AML-193 (cell line): Measurements from ENCODE around the gene PARP3.

Source experiments
- DNase-seq, 2 experiments: peaks; one replicate each; lab custom pipeline; 2025; lab: John Stamatoyannopoulos, UW

Gene PARP3

GRCh38 chr3:51966922-51967383 lies 24.8 kb downstream of the PARP3 start:
- no peak for DNase-seq

DNA sequence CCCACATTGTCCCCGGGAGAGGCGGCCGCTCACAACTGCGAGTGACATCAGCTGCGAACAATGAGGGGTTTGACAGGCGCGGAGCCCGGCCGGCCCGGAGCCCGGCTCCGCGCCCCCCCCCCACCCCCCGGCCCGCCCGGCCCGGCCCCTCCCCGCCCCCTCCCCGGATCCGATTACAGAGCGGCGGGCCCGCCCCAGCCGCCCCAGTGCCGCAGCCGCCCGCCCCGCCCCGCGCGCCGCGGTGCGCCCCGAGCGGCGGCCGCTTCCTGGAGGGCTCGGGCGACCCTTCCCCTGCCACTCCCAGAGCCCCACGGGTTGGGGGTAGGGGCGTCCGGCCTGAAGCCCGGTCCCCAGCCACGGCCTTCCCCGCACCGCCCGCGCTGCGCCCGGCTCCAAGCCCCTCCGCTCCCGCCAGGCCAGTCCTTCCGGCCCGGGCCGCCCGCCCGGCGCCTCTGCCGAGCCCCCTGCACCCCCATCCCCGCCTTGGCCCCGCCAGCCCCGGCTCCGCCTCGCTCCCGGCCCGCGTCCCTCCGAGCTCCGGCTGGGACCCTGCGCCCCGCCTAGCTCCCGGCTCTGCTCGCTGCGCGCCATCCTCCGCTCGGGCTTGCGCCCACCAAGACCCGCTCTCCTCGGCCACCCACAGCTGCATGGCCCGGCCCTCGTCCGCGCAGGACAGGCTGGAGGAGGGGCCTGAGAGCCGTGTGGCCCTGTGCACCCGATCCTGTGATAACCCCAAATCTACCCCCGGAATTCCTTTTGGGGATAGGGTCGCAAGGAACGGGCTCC lies 25.4 kb downstream of the PARP3 start, which contains the start of gene PCBP4:
Gene PCBP4, minus strand, starts transcription at position 71 of the 786 bp plus-strand sequence. CDS start 6,214 bp downstream, outside the sequence.
- DNase-seq, result no peak

GRCh38 chr3:51968170-51968775 lies 26.1 kb downstream of the PARP3 start:
- no peak for DNase-seq

- no peak for DNase-seq
Measured at GRCh38 chr3:51968883-51969678, 26.9 kb downstream of the PARP3 start.

GRCh38 chr3:51969841-51970240 lies 27.7 kb downstream of the PARP3 start:
- no peak for DNase-seq

GRCh38 chr3:51970606-51971300 lies 28.6 kb downstream of the PARP3 start:
- no peak for DNase-seq

DNA sequence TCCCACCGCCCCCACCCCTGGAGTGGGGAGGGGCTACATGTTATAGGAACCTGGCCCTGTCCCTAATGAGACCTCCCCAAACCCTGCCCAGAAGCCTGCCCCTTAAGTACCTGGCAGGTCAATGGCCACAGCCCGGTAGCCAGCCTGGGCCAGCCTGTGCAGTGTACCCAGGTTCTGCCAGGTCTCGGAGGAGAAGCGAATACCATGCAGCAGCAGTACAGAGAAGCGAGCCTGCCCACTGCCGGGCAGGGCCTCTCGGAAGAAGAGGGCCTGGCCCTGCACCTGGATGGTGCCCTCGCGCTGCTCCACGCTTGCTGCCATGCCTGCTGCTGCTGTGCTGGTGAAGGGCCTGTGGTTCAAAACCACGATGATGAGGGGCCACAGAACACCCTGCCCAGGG lies 29.2 kb downstream of the PARP3 start:
- no peak for DNase-seq

DNA sequence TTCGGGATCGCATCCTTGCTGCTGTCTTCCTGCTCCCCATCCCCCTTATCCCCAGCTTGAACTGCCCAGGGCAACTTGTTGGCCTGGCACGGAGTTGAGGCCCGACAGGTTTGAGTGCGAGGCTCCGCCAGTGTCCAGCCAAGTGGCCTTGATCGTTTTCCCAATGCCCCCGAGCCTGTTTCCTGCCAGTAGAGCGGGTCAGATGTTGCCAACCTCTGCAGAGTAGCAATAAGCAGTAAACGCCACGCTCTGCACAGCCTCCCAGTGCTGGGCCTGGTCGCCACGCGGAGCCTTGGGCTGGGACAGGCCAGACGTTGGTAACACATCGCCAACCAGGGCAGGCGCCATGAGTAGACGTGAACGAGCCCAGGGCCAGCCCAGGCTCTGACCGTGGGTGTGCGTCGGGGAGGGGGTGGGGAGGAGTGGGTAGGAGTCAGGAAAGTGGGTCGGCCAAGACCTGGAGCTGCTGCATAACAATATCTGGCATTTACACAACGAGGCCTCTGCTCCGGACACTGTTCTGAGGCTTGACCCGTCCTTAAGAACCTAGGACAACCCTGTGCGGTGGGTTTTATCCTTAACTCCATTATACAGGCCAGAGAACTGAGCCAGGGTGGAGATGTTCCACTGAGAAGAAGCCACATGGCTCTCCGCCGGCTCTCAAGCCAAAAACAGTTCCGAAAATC lies 32.3 kb downstream of the PARP3 start:
- DNase-seq, result no peak

- peak; percentile 60 to 67 for DNase-seq
Measured at GRCh38 chr3:51974963-51975851, 33.0 kb downstream of the PARP3 start, which contains the start of gene ABHD14A. TSS of gene ABHD14A (plus strand) at chr3:51975064. CDS start at chr3:51975136, 72 bp downstream.

GRCh38 chr3:51975852-51976549 lies 33.8 kb downstream of the PARP3 start:
- no peak for DNase-seq

DNA sequence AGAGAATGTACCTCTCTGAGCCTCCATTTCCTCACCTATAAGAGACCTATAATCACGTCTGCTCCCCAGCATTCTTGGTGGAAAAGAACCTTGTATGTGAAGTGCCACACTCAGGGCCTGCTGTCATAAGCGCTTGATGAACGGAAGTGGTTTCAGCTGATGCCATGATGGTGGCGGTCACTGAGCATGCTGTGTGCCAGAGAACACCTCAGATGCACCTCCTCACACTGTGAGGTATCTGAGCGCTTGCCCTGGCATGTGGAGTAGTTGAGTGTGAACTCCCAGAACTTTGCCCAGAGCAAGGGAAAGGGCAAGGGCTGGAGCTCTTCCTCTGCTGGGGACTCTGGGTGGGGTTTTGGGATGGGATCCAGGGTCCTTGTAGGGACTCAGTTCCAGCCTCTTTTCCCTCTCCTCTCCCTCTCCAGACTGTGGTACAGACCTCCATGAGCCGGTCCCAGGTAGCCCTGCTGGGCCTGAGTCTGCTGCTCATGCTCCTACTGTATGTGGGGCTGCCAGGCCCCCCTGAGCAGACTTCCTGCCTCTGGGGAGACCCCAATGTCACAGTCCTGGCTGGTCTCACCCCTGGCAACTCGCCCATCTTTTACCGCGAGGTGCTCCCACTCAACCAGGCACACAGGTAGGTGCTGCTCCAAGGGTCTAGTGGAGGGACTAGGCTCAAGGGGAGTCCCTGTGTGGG lies 35.4 kb downstream of the PARP3 start:
- no peak for DNase-seq

- DNase-seq, result no peak
Measured at GRCh38 chr3:51978143-51978502, 36.0 kb downstream of the PARP3 start.

GRCh38 chr3:51980253-51980652 lies 38.1 kb downstream of the PARP3 start:
- no peak for DNase-seq

DNA sequence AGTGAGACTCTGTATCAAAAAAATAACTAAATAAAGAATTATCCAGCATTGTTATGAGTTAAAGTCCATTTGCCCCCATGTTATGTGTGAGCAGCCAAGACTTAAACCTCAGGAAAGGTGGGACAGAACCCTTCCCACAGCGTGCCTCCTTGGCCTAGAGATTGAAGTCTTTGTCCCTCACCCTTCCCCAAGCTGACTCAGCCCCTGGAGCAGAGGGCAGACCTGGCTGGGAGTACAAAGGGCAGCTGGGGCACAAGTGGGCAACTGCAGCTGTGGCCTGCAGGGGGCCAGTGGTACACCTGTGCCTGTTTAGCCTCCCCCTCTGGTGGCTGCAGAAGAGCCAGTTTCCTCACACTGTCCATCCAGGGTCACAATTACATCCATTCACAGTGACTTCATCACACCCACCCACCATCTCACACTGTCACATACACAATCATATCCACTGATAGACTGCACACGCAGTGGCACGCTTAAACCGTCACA lies 40.2 kb downstream of the PARP3 start:
- peak; percentile 76 to 78 for DNase-seq

DNA sequence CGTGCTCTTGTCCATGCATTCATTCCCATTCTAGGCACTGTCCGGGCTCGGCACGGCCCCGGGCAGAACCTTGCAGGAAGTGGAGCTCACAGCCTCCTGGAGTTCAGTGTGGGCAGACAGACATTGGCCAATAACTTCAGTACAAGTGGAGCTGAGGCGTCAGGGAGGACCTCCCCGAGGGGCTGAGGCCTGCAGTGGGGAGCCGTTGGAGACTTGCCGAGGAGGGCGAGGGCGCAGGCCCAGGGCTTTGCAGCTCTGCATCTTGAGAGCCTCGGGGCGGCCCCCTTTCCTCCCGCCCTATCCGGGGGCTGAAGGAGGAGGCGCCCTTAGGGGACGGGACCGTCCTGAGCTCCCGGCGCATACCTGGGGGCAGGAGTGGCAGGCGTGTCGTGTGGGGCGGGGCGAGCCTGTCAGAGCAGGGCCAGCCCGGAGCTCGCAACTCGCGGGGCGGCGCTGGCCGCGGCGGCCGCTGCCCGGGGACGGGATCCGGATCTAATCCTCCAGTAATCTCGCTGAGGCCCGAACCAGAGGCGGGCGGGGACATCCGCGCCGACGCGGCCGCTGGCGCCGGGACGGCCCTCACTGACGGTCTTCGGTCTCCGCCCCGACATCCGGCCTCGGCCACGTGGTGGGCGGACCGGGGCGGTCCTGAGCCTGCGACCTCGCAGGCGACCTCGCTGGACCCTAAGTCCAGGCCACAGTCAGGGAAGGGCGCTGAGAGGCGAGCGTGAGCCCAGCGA lies 40.8 kb downstream of the PARP3 start, which contains the start of gene ACY1:
Gene ACY1, plus strand, starts transcription at position 698 of the 740 bp plus-strand sequence. CDS start 530 bp downstream, outside the sequence.
- DNase-seq, result peak; percentile 83 to 87

DNA sequence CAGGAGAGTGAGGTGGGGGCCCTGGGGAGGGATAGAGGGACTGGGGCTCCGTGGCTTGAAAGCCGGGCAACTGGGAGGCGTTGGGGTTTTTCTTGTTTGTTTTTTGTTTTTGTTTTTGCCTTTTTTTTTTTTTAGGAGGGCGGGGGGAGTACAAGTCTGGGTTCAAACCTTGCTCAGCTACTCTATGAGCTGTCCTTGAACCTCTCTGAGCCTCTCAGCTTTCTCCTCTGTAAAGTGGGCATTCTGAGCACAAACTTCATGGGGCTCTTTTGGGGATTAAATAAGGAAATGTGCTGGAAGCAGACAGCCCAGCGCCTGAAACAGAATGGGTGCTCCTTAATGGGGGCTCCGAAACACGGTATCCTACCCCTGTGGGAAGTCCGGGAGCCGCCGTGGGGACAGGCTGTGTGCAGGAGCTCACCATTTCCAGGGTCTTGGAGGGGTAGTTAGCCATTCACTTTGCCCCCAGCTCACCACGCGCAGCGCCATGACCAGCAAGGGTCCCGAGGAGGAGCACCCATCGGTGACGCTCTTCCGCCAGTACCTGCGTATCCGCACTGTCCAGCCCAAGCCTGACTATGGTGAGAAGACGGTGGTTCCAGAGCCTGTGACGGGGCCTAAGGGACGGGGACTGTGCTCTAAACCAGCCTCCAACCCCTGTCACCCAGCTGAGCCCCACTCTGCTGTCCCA lies 41.6 kb downstream of the PARP3 start:
- no peak for DNase-seq

DNA sequence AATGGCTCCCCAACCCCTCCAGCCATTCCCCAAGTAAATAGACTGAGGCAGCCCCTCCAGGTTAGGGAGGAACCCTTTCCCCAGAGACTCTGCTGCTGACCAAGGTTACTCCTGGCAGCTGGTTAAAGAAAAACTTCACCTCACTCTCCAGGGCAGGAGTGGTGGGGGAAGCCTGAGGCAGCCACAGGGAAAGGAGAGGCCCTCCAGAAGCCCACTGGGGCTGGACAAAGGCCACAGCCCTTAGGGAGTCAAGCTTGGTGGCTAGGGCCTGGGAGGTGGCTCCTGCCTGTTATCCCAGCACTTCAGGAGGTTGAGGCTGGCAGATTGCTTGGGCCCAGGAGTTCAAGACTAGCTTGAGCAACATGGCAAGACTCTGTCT lies 42.1 kb downstream of the PARP3 start:
- DNase-seq, result no peak
